ENCODE data around the gene PGGT1B.

GRCh38 chr5:115179030-115179393 is 83.7 kb downstream of the PGGT1B start:
- TF ChIP-seq CTCF (IDR thresholded peaks at IDR 0.05) (no peak), SIN3A (IDR thresholded peaks at IDR 0.05; ENCODE audit: borderline replicate concordance, insufficient read depth, low read depth, low read length) (no peak), REST (IDR thresholded peaks at IDR 0.05; ENCODE audit: insufficient read depth in 1 of 2, low read depth in 2 of 2, low read length in 1 of 2) (no peak)

All from Panc1 (cell line).